ENCODE measurements around the gene PIGN.

GRCh38 chr18:62201870-62202269 is 15.0 kb upstream of the PIGN start:
- TF ChIP-seq POLR2AphosphoS5 (IDR thresholded peaks at IDR 0.05; ENCODE audit: low read depth, low read length) (no peak), TAF1 (IDR thresholded peaks at IDR 0.05; ENCODE audit: borderline replicate concordance, low read depth, low read length) (no peak)

All from GM12892 (cell line).